Stomach (tissue), 4 donors: ENCODE measurements around the gene NYAP2.

ENCODE experiments used
- POLR2A ChIP-seq, 4 donors: fragments of 450-650 bp; IDR thresholded peaks; one replicate each; pipeline ENCODE4 v1.6.1; 2016; ENCODE audit warnings: antibody characterized with exemption in 4 of 4, control low read depth in 2 of 4, mild to moderate bottlenecking in 1 of 4, moderate library complexity in 1 of 4
- TF ChIP-seq, protein P1 (sequence below), 7 experiments: fragments of 450-650 bp in 4 of 7; fragments of 200-600 bp in 3 of 7; sonication (generic) in 3 of 7; IDR thresholded peaks; one replicate each; pipeline ENCODE4 v1.5.1; 2016 to 2019; ENCODE audit warnings: antibody characterized with exemption in 7 of 7, control low read depth in 2 of 7, mild to moderate bottlenecking in 1 of 7

DNA sequence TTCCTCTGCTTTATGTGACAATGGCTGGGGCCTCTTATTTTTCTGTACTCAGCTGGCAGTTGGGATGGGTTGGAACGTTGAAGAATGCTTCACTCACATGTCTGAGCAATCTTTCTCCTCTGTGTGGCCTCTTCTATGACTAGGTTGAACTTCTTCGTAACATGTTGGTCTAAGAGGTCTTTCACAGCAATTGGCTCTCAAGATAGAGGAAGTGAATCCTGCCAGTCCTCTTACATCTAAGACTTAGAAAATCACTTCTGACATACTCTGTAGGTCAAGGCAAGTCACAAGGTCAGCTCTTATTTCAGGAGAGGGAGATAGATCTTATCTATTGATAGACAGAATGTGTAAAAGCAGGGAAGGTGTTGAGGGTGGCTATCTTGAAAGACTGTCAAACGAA is 174.1 kb downstream of the NYAP2 start:
- TF ChIP-seq, protein P1, sequence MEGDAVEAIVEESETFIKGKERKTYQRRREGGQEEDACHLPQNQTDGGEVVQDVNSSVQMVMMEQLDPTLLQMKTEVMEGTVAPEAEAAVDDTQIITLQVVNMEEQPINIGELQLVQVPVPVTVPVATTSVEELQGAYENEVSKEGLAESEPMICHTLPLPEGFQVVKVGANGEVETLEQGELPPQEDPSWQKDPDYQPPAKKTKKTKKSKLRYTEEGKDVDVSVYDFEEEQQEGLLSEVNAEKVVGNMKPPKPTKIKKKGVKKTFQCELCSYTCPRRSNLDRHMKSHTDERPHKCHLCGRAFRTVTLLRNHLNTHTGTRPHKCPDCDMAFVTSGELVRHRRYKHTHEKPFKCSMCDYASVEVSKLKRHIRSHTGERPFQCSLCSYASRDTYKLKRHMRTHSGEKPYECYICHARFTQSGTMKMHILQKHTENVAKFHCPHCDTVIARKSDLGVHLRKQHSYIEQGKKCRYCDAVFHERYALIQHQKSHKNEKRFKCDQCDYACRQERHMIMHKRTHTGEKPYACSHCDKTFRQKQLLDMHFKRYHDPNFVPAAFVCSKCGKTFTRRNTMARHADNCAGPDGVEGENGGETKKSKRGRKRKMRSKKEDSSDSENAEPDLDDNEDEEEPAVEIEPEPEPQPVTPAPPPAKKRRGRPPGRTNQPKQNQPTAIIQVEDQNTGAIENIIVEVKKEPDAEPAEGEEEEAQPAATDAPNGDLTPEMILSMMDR (IDR thresholded peaks at IDR 0.05) = no peak
- no peak for TF ChIP-seq POLR2A (IDR thresholded peaks at IDR 0.05)
